ENCODE results near the gene SAMMSON.

The SAMMSON gene

DNA sequence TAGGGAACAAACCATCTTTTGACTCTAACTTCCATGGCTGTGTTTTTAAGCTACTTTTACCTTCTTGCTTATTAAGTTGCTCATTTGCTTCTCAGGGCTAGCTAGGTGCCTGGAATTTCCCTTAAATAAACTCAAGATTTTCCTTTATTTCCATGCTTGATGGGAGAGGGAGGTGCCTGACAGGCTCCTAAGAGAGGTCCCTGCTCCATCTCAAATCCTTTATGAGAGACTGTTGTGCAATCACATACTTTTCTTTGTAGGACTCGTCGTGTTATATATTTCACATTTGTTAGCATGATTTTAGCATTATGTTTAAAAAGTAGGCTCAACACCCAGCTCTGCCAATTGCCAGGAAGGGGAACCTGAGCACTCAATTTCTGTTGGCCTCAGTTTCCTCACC is 95.7 kb downstream of the SAMMSON start:
- no peak for DNase-seq

DNA sequence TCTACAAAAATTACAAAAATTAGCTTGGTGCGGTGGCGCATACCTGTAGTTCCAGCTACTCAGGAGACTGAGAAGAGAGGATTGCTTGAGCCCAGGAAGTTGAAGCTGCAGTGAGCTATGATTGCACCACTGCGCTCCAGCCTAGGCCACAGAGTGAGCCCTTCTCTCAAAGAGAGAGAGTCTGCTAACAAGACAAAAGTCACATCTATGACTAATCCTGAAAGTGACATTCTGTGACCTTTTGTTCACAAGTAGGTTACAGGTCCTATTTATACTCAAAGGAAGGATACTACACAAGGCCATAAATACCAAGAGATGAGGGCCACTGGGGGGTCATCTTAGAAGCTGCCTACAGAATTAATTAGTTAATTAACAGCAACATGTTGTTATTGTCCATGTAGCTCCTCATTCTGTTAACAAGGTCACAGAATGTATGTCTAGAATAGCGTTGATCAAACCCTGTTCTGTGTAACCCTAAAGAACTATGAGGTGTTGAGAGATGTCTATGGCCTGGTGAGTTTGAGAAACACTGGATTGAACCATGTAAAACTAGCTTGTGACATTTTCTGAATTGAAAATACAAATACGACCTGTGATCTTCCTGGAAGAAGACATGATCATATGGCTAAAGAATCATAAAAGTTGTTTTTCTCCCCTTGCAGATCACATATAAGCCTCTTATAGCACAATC is 97.0 kb downstream of the SAMMSON start:
- DNase-seq: no peak

DNA sequence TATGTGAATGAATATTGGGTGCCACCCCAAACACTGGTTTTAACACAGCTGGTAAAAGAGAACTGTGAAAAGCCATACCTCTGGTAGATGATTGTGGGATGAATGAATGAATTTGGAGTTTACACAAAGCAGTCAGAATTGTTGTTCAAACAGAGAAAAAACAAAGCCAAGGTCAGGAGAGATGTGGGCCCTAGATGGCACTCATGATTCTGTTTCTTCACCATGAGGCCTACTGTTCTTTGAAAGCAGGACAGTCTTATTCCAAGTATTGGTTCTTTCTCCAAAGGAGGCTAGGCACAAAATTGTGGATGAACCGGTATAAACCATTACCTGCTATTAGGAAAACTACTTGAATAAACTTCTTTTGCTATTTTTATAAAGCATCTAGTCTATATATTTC is 97.6 kb downstream of the SAMMSON start:
- no peak for DNase-seq

DNA sequence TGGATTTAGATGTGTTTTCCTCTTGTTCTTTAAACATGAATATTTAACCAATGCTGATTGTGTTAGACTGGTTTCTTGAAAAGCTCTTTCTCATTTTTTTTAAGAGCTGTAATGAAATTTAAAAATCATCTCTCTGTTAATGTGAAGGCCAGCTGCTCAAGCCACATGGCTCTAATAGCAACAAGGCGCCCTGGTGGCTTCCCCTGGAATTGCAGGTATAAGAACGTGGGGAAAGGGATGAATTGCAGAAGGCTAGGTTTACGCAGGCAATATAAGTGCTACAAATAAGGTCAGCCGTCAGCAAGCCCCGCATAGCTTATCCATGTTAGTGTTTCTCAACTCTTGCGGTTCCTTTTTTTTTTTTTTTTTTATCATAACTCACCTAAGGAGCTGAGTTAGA is 108.5 kb downstream of the SAMMSON start:
- no peak for DNase-seq

DNA sequence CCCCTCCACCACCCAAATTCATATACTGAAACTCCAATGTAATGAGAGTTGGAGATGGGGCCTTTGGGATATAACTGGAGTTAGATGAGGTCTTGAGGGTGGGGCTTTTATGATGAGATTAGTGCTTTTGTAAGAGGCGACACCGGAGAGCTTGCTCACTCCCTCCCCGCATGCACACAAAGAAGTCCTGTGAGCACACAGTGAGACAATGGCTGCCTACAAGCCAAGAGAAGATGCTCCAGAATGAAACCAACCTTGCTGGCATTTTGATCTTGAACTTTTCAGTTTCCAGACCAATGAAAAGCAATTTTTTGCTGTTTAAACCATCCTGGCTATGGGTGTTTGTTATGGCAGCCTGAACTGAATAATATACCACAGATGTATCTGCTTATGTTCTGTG is 109.0 kb downstream of the SAMMSON start:
- no peak for DNase-seq

DNA sequence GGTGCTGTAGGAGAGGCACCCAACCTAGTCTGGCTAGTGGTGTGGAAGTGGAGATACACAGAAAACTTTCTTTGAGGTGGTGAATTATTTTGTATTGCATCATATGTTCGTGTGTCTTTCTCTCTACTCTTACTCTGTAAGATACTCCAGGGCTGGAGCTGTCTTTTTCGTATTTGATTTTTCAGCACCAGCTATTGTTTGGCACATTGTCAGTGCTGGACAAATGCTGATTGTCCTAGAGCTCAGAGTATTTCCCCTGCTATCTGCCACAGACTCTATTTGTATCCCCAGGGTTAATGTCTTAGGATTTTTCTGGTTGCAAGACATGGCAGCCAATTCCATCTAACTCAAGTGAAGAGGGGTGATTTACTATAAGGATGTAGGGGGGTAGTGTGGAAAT is 110.5 kb downstream of the SAMMSON start:
- DNase-seq: no peak

DNA sequence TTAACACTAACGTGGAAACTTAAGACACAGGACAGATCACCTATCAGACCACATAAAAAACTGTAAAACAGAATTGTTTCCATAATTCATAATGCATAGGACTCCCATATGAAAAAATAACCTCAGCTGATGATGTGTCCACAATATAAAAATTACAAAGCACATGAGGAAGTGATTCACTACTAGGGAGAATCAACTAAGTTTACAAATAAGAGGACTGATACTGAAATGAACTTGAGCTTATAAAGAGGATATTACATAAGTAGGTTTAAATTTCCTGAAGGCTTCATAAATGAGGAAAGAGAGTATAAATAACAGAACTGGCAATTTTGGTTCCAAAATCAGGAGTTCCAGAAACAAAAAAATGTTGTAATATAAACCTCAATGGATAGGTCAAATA is 111.9 kb downstream of the SAMMSON start:
- no peak for DNase-seq

DNA sequence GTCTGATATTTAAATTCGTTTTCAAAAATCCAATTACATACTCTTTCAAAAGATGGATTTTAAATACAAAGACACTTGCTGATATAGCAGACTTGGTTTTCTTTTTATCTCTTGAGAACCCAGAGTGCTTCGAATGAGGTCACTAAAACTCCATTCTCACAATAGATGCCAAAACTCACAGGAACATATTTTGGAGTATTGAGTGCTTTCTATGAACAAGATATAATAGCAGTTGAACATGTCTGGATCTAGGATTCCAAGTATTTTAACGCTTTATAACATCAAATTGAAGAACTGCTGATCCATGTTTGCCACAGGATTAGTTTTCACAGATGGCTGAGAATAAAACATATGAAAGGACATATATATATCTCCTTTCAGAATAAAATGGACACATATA is 113.2 kb downstream of the SAMMSON start:
- DNase-seq: no peak

DNA sequence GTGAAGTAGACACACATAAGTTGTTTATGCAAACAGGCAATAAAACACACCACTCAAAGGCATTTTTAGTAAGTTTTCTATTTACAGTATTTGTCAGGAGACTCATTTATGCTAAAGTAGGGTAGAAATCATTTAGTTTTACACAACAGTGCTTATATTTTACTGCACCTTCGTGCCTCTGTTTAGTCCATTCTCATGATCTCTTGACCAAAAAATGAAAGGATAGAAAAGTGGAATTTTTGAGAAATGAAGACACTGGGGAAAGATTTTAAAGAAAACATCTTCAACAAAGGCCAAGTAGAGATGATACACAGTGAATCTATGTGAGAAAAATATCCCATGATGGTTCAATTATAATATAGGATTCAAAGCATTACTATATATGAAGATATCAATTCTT is 114.9 kb downstream of the SAMMSON start:
- DNase-seq: no peak

DNA sequence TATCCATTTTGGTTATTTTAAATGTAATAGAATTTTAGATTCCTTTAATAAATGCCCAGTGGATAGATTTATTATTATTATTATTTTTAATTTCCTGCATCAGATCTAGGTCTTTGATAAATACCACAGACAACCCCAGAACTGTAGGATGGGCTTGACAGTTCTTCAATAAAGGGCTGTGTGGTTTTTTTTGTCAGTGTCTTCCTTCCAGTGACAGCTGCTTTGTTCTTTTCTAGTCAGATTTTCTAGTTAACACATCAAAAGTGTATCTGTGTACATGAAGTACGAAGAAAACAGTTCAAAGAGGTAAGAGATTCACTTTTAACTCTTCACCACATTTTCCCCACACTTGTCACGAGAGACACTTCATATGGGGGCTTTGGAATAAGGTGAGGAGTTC is 120.3 kb downstream of the SAMMSON start:
- no peak for DNase-seq
